ENCODE measurements around the gene AKAP9. TPM values are rescaled to one million over a fixed set of nuclear protein-coding genes. Genes with fewer than 3 reads are reported as not detected.

Gene AKAP9
- total RNA-seq = 27.2 and 30.3 TPM in 2 replicates

DNA sequence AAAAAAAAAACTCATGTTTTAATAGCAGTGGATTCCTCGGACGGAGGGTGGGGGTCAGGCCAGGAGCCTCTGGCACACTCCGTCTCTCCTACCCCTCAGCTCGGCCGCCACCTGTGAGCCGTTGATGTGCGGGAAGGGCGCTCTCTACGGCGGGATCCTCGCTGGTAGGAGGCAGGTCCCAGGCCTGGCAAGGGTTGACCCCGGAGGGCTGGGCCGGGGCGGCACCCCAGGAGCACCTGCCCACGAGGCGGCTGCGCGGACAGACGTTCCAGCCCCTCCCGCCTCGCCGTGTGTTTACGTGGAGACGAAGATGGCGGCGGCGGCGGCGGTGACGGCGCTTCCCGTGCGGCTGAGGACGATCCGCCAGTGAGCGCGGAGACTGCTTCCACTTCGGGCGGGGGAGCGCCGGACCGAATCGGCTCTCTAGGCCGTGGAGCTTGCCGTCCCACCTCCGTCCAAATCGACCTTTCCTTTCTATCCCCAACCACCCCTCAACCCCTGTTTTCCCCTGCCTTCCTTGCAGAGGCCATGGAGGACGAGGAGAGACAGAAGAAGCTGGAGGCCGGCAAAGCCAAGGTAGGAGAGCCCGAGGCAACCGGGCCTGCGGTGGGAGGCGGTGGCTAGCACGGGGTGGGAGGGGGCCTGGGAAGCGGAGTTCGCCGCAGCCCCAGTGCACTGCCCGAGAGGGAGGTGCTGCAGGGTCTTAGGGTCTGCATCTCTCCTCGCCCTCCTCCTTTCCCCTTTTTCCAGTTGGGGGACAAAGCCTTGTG, at the start of gene AKAP9:
AKAP9 (plus strand) TSS at position 291 of the 770 bp plus-strand sequence; CDS start at position 529, 238 bp downstream.

DNA sequence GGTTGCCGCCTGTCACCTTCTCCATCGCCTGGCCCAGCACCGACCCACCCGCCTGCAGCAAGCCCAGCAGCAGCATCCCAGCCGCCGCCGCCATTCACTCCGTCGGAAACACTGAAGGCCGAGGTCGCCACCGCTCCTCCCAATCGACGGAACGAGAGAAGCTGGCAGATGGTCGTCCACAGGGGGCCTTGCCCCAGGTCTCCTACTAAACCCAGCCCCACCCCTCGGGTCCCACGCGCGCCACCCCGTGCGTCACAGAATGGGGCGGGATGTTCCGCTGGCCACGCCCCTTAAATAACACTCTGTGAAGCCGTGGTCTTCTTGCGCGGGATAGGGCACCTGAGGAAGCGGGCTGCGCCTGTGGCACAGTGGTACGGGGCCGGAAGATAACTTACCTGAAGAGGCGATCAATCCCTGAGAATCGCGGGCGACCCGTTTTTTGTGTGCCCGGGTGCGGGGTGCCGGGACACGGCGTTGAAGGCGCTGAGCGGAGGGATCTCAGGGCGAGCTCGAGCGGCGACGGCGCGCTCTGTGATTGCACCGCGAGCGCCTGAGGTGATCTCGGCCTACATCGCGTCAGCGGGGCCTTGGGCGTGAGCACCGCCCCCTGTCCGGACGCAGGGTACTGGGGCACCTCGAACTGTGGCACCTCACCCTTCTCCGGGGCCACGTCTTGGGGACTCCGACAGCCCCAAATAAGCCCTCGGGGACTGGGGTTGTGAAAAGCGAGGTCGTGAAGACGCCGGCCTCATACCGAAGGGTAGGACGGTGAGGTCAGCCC, 193.8 kb downstream of the AKAP9 start, which contains the start of gene CYP51A1:
CYP51A1 (minus strand) TSS at position 207 of the 781 bp plus-strand sequence; CDS start at position 94, 113 bp downstream.

Other genes starting within 250 kb of the AKAP9 start
- 7.7 and 8.6 TPM in 2 replicates for gene MTERF1, start 60.2 kb upstream of the AKAP9 start, total RNA-seq
- 296 and 416 TPM in 2 replicates for gene CYP51A1, start 193.6 kb downstream of the AKAP9 start, total RNA-seq
- gene LRRD1, start 238.3 kb downstream of the AKAP9 start, total RNA-seq = under 0.01 and 0.20 TPM in 2 replicates